H1 (cell line): Measurements from ENCODE around the gene RNF130. TPM values are rescaled to one million over a fixed set of nuclear protein-coding genes. Genes with fewer than 3 reads are reported as not detected.

Source experiments
- JUND ChIP-seq: IDR thresholded peaks from 2 replicates; pipeline ENCODE4 v1.6.1; 2011; ENCODE audit warnings: mild to moderate bottlenecking, improper control_type of control experiment, low read length
- TEAD4 ChIP-seq: IDR thresholded peaks from 2 replicates; pipeline ENCODE4 v1.6.1; 2012; ENCODE audit warnings: low read depth, low read length, inconsistent platforms, mixed read lengths
- polyA plus RNA-seq, 7 experiments: library from polyadenylated mRNA; depleted of rRNA in 3 of 7; stranded (reverse) in 5 of 7; unstranded in 2 of 7; fragments of >200 nt in 5 of 7; fragments of 200-250 nt in 2 of 7; gene quantifications; 1 replicate in 5 of 7; 2 replicates in 1 of 7; 4 replicates in 1 of 7; pipeline versions ENCODE4 v1.2.1 to v1.2.3, GENCODE V29; 2011 to 2013; ENCODE audit warnings: missing spikeins in 2 of 7, mixed read lengths in 2 of 7
- total RNA-seq: library from RNA; stranded (reverse); fragmentation: NEBNext Ultra II Directional; extraction: Animal tissue kit (Norgen Biotek cat#: 25700); gene quantifications from 2 replicates; pipeline ENCODE4 v1.2.1, GENCODE V29; 2021

The RNF130 gene
- total and polyA plus RNA-seq, 2 of the 8 experiments (the other 6 are each of a cell fraction or from before 2014, with no cell fraction given): 65.1 to 70.0 TPM

DNA sequence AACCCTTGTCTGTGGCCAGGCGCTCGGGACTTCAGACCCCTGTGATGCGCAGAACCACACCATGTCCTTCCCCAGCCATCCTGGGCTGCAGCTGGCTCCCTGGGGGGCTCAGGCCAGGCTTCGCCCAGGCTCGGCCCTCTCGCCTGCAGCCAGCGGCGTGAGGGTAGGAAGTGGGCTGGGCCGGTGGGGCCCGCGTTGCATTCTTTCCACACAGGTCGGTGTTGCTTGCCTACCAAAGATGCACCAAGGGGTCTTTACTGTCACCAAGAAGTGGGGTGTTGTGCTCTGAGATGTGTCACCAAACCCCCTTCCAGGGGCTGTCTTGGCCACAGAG is 48.3 kb upstream of the RNF130 start (continued):
- TF ChIP-seq JUND: no peak
- no peak for TF ChIP-seq TEAD4
